ENCODE results near the gene SYTL4. TPM values are rescaled to one million over a fixed set of nuclear protein-coding genes. Genes with fewer than 3 reads are reported as not detected.

Gene SYTL4
- total and polyA plus RNA-seq, 2 of the 13 experiments (the other 11 are each of a cell fraction or from before 2014, with no cell fraction given) = 0.41 to 0.73 TPM

GRCh38 chrX:100636321-100636991 lies 95.5 kb downstream of the SYTL4 start, which contains the start of gene TSPAN6 (continued):
- TF ChIP-seq HNRNPK (IDR thresholded peaks at IDR 0.05; ENCODE audit: low read depth, low read length, poor library complexity, severe bottlenecking) (peak; percentile 64), DRAP1 (CRISPR knock-in tag; IDR thresholded peaks at IDR 0.05) (no peak), IRX3 (CRISPR knock-in tag; IDR thresholded peaks at IDR 0.05; ENCODE audit: borderline replicate concordance, low read depth) (no peak), HCFC1 (IDR thresholded peaks at IDR 0.05; ENCODE audit: low read depth, low read length) (no peak), SIN3B (IDR thresholded peaks at IDR 0.05; ENCODE audit: low read length) (no peak), GRHL1 (CRISPR knock-in tag; conservative IDR thresholded peaks at IDR 0.05) (no peak), ZNF350 (CRISPR knock-in tag; IDR thresholded peaks at IDR 0.05; ENCODE audit: borderline replicate concordance, low read depth) (0 out of 2 replicates have a peak, but pooled peaks have one; percentile 41), ZNF354B (CRISPR knock-in tag; IDR thresholded peaks at IDR 0.05) (no peak), ESRRA (CRISPR knock-in tag; IDR thresholded peaks at IDR 0.05; ENCODE audit: low read depth) (no peak), PRDM15 (CRISPR knock-in tag; IDR thresholded peaks at IDR 0.05) (no peak), SOX13 (IDR thresholded peaks at IDR 0.05) (no peak), SOX13 (CRISPR knock-in tag; conservative IDR thresholded peaks at IDR 0.05 in 1 of 2, IDR thresholded peaks at IDR 0.05 in 1 of 2) (no peak), ZNF878 (CRISPR knock-in tag; IDR thresholded peaks at IDR 0.05) (no peak), RAD21 (CRISPR knock-in tag; IDR thresholded peaks at IDR 0.05) (0 out of 2 replicates have a peak, but pooled peaks have one; percentile 18), ZFP91 (CRISPR knock-in tag; IDR thresholded peaks at IDR 0.05; ENCODE audit: borderline replicate concordance) (peak; percentile 31; the same call in 1 of the 2 replicates), NR3C1 (CRISPR knock-in tag; IDR thresholded peaks at IDR 0.05) (no peak), SOX6 (IDR thresholded peaks at IDR 0.05) (no peak), SOX6 (CRISPR knock-in tag; IDR thresholded peaks at IDR 0.05) (no peak)

Data from HepG2 (cell line).